PC-3 (cell line): ENCODE results near the gene RIPK3.

ENCODE experiments used
- EZH2 ChIP-seq: fragments of 300-600 bp; sonication (generic); IDR thresholded peaks from one replicate; pipeline ENCODE4 v1.6.1; 2017; ENCODE audit warnings: antibody characterized with exemption, mild to moderate bottlenecking, low read length; ENCODE audit not compliant: unreplicated experiment
- EZH2phosphoT487 ChIP-seq: fragments of 300-600 bp; sonication (generic); IDR thresholded peaks from 2 replicates; pipeline ENCODE4 v1.6.1; 2018; ENCODE audit warnings: mild to moderate bottlenecking, antibody characterized with exemption, low read length, borderline replicate concordance
- TF ChIP-seq, protein P1 (sequence below): fragments of 300-600 bp; sonication (generic); conservative IDR thresholded peaks from 2 replicates; pipeline ENCODE4 v1.5.1; 2017; ENCODE audit warnings: antibody characterized with exemption, low read depth, mild to moderate bottlenecking, low read length

DNA sequence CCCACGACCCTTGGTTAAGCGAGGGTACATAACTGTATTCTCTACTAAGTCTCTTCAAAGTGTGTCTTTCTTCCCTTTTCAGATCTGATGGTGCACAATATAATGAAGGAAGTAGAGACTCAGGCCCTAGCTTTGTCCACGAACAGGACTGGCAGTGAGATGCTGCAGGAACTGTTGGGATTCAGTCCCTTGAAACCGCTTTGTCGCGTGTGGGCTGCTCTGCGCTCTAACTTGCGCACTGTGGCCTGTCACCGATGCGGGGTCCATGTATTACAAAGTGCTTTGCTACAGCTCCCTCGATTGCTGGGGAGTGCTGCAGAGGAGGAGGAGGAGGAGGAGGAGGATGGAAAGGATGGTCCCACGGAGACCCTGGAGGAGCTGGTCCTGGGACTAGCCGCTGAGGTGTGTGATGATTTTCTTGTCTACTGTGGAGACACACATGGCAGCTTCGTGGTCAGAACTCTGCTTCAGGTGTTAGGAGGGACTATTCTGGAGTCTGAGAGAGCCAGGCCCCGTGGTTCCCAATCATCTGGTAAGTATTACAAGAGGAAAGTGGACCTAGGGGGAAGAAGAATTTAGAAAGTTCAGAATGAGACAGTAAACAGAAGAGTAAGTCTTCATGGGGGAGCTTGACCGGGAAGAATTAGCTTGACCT, 39.3 kb downstream of the RIPK3 start:
- TF ChIP-seq, protein P1, sequence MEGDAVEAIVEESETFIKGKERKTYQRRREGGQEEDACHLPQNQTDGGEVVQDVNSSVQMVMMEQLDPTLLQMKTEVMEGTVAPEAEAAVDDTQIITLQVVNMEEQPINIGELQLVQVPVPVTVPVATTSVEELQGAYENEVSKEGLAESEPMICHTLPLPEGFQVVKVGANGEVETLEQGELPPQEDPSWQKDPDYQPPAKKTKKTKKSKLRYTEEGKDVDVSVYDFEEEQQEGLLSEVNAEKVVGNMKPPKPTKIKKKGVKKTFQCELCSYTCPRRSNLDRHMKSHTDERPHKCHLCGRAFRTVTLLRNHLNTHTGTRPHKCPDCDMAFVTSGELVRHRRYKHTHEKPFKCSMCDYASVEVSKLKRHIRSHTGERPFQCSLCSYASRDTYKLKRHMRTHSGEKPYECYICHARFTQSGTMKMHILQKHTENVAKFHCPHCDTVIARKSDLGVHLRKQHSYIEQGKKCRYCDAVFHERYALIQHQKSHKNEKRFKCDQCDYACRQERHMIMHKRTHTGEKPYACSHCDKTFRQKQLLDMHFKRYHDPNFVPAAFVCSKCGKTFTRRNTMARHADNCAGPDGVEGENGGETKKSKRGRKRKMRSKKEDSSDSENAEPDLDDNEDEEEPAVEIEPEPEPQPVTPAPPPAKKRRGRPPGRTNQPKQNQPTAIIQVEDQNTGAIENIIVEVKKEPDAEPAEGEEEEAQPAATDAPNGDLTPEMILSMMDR: no peak
- no peak for TF ChIP-seq EZH2
- TF ChIP-seq EZH2phosphoT487: no peak
